Liver (tissue), 9 donors: ENCODE data around the gene BICDL2. TPM values are rescaled to one million over a fixed set of nuclear protein-coding genes. Genes with fewer than 3 reads are reported as not detected.

ENCODE experiments used
- DNase-seq: peaks from one replicate; pipeline ENCODE4 v3.0.0-alpha.2; 2017; ENCODE audit warnings: low spot score
- H3K27ac ChIP-seq, 2 donors: one replicate each; pipeline ENCODE4 v1.7.0; 2013; ENCODE audit warnings: inconsistent platforms in 2 of 2, low read length in 2 of 2, control low read depth in 1 of 2, low read depth in 1 of 2, mild to moderate bottlenecking in 1 of 2
- H3K27me3 ChIP-seq, 4 donors: one replicate each; pipeline versions ENCODE4 v1.6.1 to v1.7.0; 2013; ENCODE audit warnings: low read length in 3 of 4, inconsistent platforms in 1 of 4, mild to moderate bottlenecking in 1 of 4, moderate library complexity in 1 of 4; ENCODE audit not compliant: control insufficient read depth in 4 of 4, insufficient read depth in 4 of 4
- H3K36me3 ChIP-seq, 4 donors: one replicate each; pipeline versions ENCODE4 v1.6.1 to v1.7.0; 2013; ENCODE audit warnings: low read length in 3 of 4, mild to moderate bottlenecking in 3 of 4, low read depth in 1 of 4, moderate library complexity in 1 of 4; ENCODE audit not compliant: control insufficient read depth in 4 of 4, insufficient read depth in 3 of 4
- H3K4me1 ChIP-seq, 4 donors: one replicate each; pipeline versions ENCODE4 v1.6.1 to v1.7.0; 2013; ENCODE audit warnings: low read length in 3 of 4, mild to moderate bottlenecking in 3 of 4, moderate library complexity in 1 of 4; ENCODE audit not compliant: control insufficient read depth in 4 of 4, insufficient read depth in 4 of 4
- H3K4me3 ChIP-seq, 3 donors: one replicate each; pipeline versions ENCODE4 v1.6.1 to v1.7.0; 2013; ENCODE audit warnings: low read length in 3 of 3, control low read depth in 1 of 3, low read depth in 1 of 3, mild to moderate bottlenecking in 1 of 3
- H3K9ac ChIP-seq, 2 donors: one replicate each; pipeline ENCODE4 v1.7.0; 2013; ENCODE audit warnings: low read length in 2 of 2, mild to moderate bottlenecking in 2 of 2, moderate library complexity in 2 of 2, control low read depth in 1 of 2, low read depth in 1 of 2
- H3K9me3 ChIP-seq, 4 donors: one replicate each; pipeline versions ENCODE4 v1.6.1 to v1.7.0; 2013; ENCODE audit warnings: low read length in 3 of 4; ENCODE audit not compliant: control insufficient read depth in 4 of 4
- CTCF ChIP-seq: fragments of 150-350 bp; IDR thresholded peaks from 2 replicates; pipeline ENCODE4 v1.5.1; 2017; ENCODE audit warnings: improper control_type of control experiment, low read depth, low read length; ENCODE audit not compliant: missing input control
- EGR1 ChIP-seq, 2 donors: IDR thresholded peaks; 2 replicates each; pipeline ENCODE4 v1.6.1; 2016 to 2018; ENCODE audit warnings: antibody characterized with exemption in 2 of 2, low read depth in 2 of 2
- FOXA1 ChIP-seq: IDR thresholded peaks from 2 replicates; pipeline ENCODE4 v1.6.1; 2016; ENCODE audit warnings: antibody characterized with exemption
- FOXA2 ChIP-seq: IDR thresholded peaks from 2 replicates; pipeline ENCODE4 v1.6.1; 2016; ENCODE audit warnings: antibody characterized with exemption
- GABPA ChIP-seq, 2 donors: IDR thresholded peaks in 1 of 2; conservative IDR thresholded peaks in 1 of 2; 2 replicates each; pipeline ENCODE4 v1.6.1; 2016; ENCODE audit warnings: antibody characterized with exemption in 2 of 2, mild to moderate bottlenecking in 1 of 2, moderate library complexity in 1 of 2
- HNF4A ChIP-seq, 2 donors: conservative IDR thresholded peaks; 2 replicates each; pipeline ENCODE4 v1.6.1; 2016; ENCODE audit warnings: antibody characterized with exemption in 2 of 2, mild to moderate bottlenecking in 2 of 2
- HNF4G ChIP-seq: IDR thresholded peaks from 2 replicates; pipeline ENCODE4 v1.6.1; 2016; ENCODE audit warnings: antibody characterized with exemption
- JUND ChIP-seq, 2 donors: IDR thresholded peaks; 2 replicates each; pipeline ENCODE4 v1.6.1; 2016; ENCODE audit warnings: antibody characterized with exemption in 2 of 2
- MAX ChIP-seq: IDR thresholded peaks from 2 replicates; pipeline ENCODE4 v1.6.1; 2016; ENCODE audit warnings: antibody characterized with exemption
- NR2F2 ChIP-seq: IDR thresholded peaks from 2 replicates; pipeline ENCODE4 v1.6.1; 2016; ENCODE audit warnings: antibody characterized with exemption
- RAD21 ChIP-seq, 2 donors: IDR thresholded peaks; 2 replicates each; pipeline ENCODE4 v1.6.1; 2016; ENCODE audit warnings: antibody characterized with exemption in 2 of 2, mild to moderate bottlenecking in 2 of 2
- REST ChIP-seq: IDR thresholded peaks from 2 replicates; pipeline ENCODE4 v1.6.1; 2016; ENCODE audit warnings: antibody characterized with exemption, mild to moderate bottlenecking
- SP1 ChIP-seq: IDR thresholded peaks from 2 replicates; pipeline ENCODE4 v1.6.1; 2018; ENCODE audit warnings: antibody characterized with exemption, mild to moderate bottlenecking
- TAF1 ChIP-seq: conservative IDR thresholded peaks from 2 replicates; pipeline ENCODE4 v1.6.1; 2016; ENCODE audit warnings: antibody characterized with exemption, mild to moderate bottlenecking
- YY1 ChIP-seq: IDR thresholded peaks from 2 replicates; pipeline ENCODE4 v1.6.1; 2016; ENCODE audit warnings: antibody characterized with exemption, mild to moderate bottlenecking
- ZBTB33 ChIP-seq: IDR thresholded peaks from 2 replicates; pipeline ENCODE4 v1.6.1; 2016; ENCODE audit warnings: antibody characterized with exemption
- WGBS: extraction: QIAGEN DNeasy Blood & Tissue Kit; methylation state at CpG from one replicate; pipeline ENCODE4 v1.1.7; 2013; 5-methylcytosine and 5-hydroxymethylcytosine counted together
- polyA plus RNA-seq, 2 donors: library from polyadenylated mRNA; stranded (reverse) in 1 of 2; unstranded in 1 of 2; fragments of 200-250 nt in 1 of 2; fragments of >200 nt in 1 of 2; fragmentation: Nextera tagmentation in 1 of 2; extraction: Ambion mirVana in 1 of 2; gene quantifications; one replicate each; pipeline versions ENCODE4 v1.2.1 to v1.2.3, GENCODE V29; 2013 to 2015
- total RNA-seq, 2 donors: library from RNA; depleted of rRNA; stranded (reverse); fragments of >200 nt; gene quantifications; one replicate each; pipeline ENCODE4 v1.2.3, GENCODE V29; 2014
- donor health status: healthy.
- donor health status: healthy.
- donor health status: healthy.
- donor health status: healthy.
- donor health status: healthy.

BICDL2 gene
- total and polyA plus RNA-seq, 4 donors, result 0.15 to 0.59 (median 0.33) TPM; not detected in 1

- peak; percentile 87 for DNase-seq
- H3K9me3 ChIP-seq, result no peaks in the 10 kb centered on the region
- no peak overlapping the region for H3K27ac ChIP-seq
- no peaks in the 10 kb centered on the region for H3K36me3 ChIP-seq
- H3K4me1 ChIP-seq, result peaks cover 3 to 30% (median 14%) of the 10 kb centered on the region in 4 donors
- WGBS, result 9% methylated on average over 42 of the region's 42 CpGs
- peak overlapping the region in 1 of 3 donors; percentile 30 for H3K4me3 ChIP-seq
- TF ChIP-seq EGR1 (IDR thresholded peaks at IDR 0.05; ENCODE audit: low read depth in 2 of 2), result no peak
- TF ChIP-seq RAD21 (IDR thresholded peaks at IDR 0.05), result peak in 1 of 2 donors; percentile 72
- TF ChIP-seq CTCF, result peak; percentile 83
- no peak for TF ChIP-seq ZBTB33
- no peak for TF ChIP-seq JUND (IDR thresholded peaks at IDR 0.05)
- TF ChIP-seq SP1, result no peak
- H3K9ac ChIP-seq, result no peak overlapping the region
- H3K27me3 ChIP-seq, result peaks cover 0 to 2% (median 0%) of the 10 kb centered on the region in 4 donors
Observed at GRCh38 chr16:2983706-2984136, 53.0 kb downstream of the BICDL2 start.

- DNase-seq, result no peak
- no peak overlapping the region for H3K4me3 ChIP-seq
- H3K4me1 ChIP-seq, result peaks cover 7 to 37% (median 19%) of the 10 kb centered on the region in 4 donors
- no peaks in the 10 kb centered on the region for H3K36me3 ChIP-seq
- H3K27me3 ChIP-seq, result peaks cover 0 to 2% (median 0%) of the 10 kb centered on the region in 4 donors
- no peak overlapping the region for H3K9ac ChIP-seq
- H3K9me3 ChIP-seq, result no peaks in the 10 kb centered on the region
- TF ChIP-seq FOXA1 (no peak), GABPA (IDR thresholded peaks at IDR 0.05 in 1 of 2, conservative IDR thresholded peaks at IDR 0.05 in 1 of 2) (no peak), HNF4A (conservative IDR thresholded peaks at IDR 0.05) (no peak), REST (no peak), SP1 (no peak), EGR1 (IDR thresholded peaks at IDR 0.05; ENCODE audit: low read depth in 2 of 2) (no peak), JUND (IDR thresholded peaks at IDR 0.05) (no peak), MAX (no peak), NR2F2 (no peak), RAD21 (IDR thresholded peaks at IDR 0.05) (no peak), TAF1 (no peak), YY1 (no peak), HNF4G (no peak), FOXA2 (no peak)
- WGBS, result 90% methylated on average over 5 of the region's 5 CpGs
- H3K27ac ChIP-seq, result no peak overlapping the region
Observed at GRCh38 chr16:2982402-2982801, 54.3 kb downstream of the BICDL2 start.
